SK-N-MC (cell line): ENCODE results near the gene TXNDC11.

Experiments
- DNase-seq: peaks from one replicate; pipeline ENCODE4 v3.0.0-alpha.2; 2011; ENCODE audit warnings: low read depth, low spot score
- H3K27ac ChIP-seq: fragments of 200-600 bp; sonication (generic); 2 replicates; pipeline ENCODE4 v1.5.1; 2016; ENCODE audit warnings: mixed run types
- H3K36me3 ChIP-seq: fragments of 200-600 bp; sonication (generic); 2 replicates; pipeline ENCODE4 v1.6.1; 2017; ENCODE audit warnings: antibody characterized with exemption, low read length, mixed read lengths; ENCODE audit not compliant: insufficient read depth
- H3K4me3 ChIP-seq: fragments of 200-600 bp; sonication (generic); 2 replicates; pipeline ENCODE4 v1.5.1; 2016
- H3K9ac ChIP-seq: fragments of 200-600 bp; sonication (generic); 2 replicates; pipeline ENCODE4 v1.8.0; 2017; ENCODE audit warnings: mixed run types, mixed read lengths; ENCODE audit not compliant: insufficient read length
- H3K9me3 ChIP-seq: fragments of 200-600 bp; sonication (generic); 2 replicates; pipeline ENCODE4 v1.6.1; 2017; ENCODE audit warnings: low read depth, mild to moderate bottlenecking, antibody characterized with exemption, low read length, moderate library complexity, mixed read lengths
- EZH2 ChIP-seq: fragments of 200-600 bp; sonication (generic); IDR thresholded peaks from one replicate; pipeline ENCODE4 v1.6.1; 2017; ENCODE audit warnings: antibody characterized with exemption
- FOXP2 ChIP-seq: optimal IDR thresholded peaks from 2 replicates; pipeline ENCODE3; 2011; ENCODE audit warnings: mild to moderate bottlenecking, moderate library complexity; ENCODE audit not compliant: insufficient read depth; ENCODE audit errors: extremely low read length, control extremely low read depth
- POLR2AphosphoS5 ChIP-seq: IDR thresholded peaks from 2 replicates; pipeline ENCODE4 v1.6.1; 2012; ENCODE audit warnings: mild to moderate bottlenecking, low read depth, low read length, borderline replicate concordance

Gene TXNDC11

DNA sequence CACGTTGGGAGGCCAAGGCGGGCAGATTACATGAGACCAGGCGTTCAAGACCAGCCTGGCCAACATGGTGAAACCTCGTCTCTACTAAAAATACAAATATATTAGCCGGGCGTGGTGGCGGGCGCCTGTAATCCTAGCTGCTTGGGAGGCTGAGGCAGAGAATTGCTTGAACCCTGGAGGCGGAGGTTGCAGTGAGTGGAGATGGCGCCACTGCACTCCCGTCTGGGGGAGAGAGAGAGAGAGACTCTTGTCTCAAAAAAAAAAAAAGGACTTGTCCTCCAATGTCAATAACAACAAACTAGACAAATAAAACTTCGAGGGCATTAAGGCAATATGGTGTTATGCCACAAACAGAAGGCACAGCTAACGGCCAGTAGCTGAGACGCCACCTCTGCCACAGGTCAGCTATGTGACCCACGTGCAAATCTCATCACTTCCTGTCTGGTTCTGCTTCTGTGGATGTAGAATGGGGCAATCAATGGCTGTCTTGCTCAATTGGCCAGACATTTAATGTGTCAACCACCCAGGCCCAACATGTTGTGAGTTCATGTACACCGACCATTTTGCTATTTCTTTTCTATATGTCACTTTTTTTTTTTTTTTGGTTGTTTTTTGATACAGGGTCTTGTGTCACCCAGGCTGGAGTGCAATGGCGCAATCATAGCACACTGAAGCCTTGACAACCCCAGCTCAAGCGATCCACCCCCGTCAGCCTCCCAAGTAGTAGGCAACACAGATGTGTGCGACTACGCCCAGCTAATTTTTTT is 834 bp upstream of the TXNDC11 start:
- Histone ChIP-seq H3K4me3 (peak overlapping the region; percentile 87), H3K9me3 (no peaks in the 10 kb centered on the region), H3K9ac (no peak overlapping the region), H3K27ac (peak overlapping the region; percentile 73; the same call in 1 of the 2 replicates), H3K36me3 (no peaks in the 10 kb centered on the region; the same call in 1 of the 2 replicates)
- DNase-seq = no peak
- TF ChIP-seq POLR2AphosphoS5 (no peak), EZH2 (no peak), FOXP2 (no peak)

DNA sequence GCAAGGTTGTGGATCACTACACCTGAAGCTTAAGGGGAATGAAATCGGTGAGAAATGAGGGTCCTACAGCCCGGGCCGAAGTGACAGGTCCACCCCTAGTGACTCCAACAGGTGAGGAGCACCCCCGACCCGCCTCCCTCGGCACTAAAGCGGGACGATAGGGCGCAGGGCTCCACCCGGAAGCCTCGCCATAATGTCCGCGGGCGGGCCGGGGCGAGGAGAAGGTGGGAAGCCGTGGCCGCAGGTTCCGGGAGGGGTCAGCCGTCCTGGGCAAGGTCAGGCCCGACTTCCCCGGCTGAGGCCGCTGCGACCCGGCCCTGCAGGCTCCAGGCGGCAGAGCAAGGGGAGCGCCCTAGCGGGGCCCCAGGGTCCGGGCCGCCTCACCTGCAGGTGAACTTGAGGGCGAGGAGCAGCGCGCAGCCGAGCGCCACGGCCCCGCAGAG is 543 bp downstream of the TXNDC11 start:
- Histone ChIP-seq H3K9me3 (no peaks in the 10 kb centered on the region), H3K36me3 (peaks cover 3% of the 10 kb centered on the region; the same call in 1 of the 2 replicates), H3K4me3 (peak overlapping the region; percentile 87), H3K9ac (peak overlapping the region; percentile 85), H3K27ac (no peak overlapping the region)
- TF ChIP-seq POLR2AphosphoS5 = no peak
- no peak for DNase-seq

DNA sequence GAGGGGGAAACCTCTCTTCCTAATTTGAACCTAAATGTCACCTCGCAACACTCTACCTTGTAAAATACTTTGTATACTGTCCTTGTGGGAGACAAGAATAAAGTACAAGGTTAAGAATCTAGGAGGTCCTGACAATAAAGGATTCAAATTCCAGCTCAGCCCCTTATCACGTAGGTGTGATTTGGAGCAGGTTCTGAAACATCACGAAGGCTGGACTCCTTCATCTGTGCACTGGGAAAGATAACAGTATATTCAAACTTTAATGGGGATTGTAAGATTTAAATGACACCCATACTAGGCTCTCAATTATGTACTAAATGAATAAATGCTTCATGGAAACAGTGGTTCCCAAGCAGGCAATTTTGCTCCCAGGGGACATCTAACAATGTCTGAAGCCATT is 2.1 kb downstream of the TXNDC11 start:
- peak overlapping the region; percentile 87 for H3K4me3 ChIP-seq
- 0 out of 2 replicates have a peak overlapping the region, but pooled peaks have one; percentile 7 for H3K27ac ChIP-seq
- no peak overlapping the region for H3K9ac ChIP-seq
- peaks cover 7% of the 10 kb centered on the region for H3K36me3 ChIP-seq
- TF ChIP-seq FOXP2 (no peak), POLR2AphosphoS5 (no peak), EZH2 (no peak)
- H3K9me3 ChIP-seq = no peaks in the 10 kb centered on the region
- no peak for DNase-seq

DNA sequence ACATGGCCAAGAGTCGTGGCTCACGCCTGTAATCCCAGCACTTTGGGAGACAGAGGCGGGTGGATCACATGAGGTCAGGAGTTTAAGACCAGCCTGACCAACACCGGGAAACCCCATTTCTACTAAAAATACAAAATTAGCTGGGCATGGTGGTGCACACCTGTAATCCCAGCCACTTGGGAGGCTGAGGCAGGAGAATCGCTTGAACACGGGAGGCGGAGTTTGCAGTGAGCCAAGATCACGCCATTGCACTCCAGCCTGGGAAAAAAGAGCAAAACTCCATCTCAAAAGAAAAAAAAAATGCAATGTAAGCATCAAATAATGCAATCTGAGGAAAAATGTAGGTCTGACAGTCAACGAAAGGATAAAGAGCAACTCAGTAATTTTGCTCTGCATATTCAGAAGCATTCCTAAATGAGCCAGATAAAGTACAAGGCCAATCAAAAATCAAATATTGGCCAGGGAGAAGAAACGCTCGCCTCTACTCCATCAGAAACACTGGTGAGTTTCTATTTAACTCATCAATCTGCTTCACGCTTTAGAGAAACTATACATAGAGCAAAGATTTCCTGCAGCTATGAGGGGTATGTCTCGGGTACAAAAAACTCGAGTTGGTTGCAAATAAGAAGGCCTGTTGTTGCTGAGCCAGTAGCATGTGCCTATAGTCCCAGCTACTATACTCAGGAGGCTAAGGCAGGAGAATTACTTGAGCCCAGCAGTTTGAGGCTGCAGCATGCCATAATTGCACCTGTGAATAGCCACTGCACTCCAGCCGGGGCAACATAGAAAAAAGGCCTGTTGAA is 3.7 kb downstream of the TXNDC11 start:
- TF ChIP-seq EZH2 (no peak), FOXP2 (no peak), POLR2AphosphoS5 (no peak)
- no peak overlapping the region for H3K27ac ChIP-seq
- H3K9ac ChIP-seq = no peak overlapping the region
- no peak for DNase-seq
- H3K9me3 ChIP-seq = no peaks in the 10 kb centered on the region
- peaks cover 22% of the 10 kb centered on the region for H3K36me3 ChIP-seq
- H3K4me3 ChIP-seq = no peak overlapping the region

DNA sequence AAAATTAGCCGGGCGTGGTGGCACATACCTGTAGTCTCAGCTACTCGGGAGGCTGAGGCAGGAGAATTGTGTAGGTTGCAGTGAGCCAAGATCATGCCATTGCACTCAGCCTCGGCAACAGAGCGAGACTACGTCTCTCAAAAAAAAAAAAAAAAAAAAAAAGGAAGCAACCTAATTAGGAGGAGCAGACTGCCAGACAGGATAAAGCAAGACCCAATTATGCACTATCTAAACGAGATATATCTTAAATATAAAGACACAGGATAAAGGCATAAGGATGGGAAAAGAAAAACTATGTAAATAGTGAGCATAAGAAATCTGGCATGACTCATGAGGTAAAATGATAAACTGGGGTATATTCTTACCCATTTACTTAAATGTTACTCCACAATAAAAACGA is 4.9 kb downstream of the TXNDC11 start:
- Histone ChIP-seq H3K9me3 (no peaks in the 10 kb centered on the region), H3K36me3 (peaks cover 26% of the 10 kb centered on the region), H3K4me3 (no peak overlapping the region), H3K27ac (no peak overlapping the region), H3K9ac (no peak overlapping the region)
- DNase-seq = no peak
- no peak for TF ChIP-seq POLR2AphosphoS5
- no peak for TF ChIP-seq EZH2
- TF ChIP-seq FOXP2 = no peak

DNA sequence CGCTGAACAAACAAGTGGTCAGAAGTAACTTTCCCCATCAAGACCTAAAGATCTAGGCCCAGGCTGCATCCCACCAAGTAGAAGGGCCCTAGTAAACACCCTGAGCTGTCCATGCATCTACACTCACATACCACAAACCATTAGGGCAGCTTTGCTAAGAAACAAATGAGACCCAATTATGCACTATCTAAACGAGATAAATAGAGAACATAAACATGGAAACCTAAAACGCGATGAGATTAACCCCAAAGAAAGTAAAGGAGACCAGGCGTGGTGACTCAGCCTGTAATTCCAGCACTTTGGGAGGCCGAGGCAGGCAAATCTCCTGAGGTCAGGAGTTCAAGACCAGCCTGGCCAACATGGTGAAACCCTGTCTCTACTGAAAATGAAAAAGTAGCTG is 5.8 kb downstream of the TXNDC11 start:
- TF ChIP-seq POLR2AphosphoS5 = no peak
- TF ChIP-seq FOXP2 = no peak
- TF ChIP-seq EZH2 = no peak
- DNase-seq = no peak
- Histone ChIP-seq H3K27ac (no peak overlapping the region), H3K36me3 (peaks cover 34% of the 10 kb centered on the region), H3K4me3 (no peak overlapping the region), H3K9ac (no peak overlapping the region), H3K9me3 (no peaks in the 10 kb centered on the region)

DNA sequence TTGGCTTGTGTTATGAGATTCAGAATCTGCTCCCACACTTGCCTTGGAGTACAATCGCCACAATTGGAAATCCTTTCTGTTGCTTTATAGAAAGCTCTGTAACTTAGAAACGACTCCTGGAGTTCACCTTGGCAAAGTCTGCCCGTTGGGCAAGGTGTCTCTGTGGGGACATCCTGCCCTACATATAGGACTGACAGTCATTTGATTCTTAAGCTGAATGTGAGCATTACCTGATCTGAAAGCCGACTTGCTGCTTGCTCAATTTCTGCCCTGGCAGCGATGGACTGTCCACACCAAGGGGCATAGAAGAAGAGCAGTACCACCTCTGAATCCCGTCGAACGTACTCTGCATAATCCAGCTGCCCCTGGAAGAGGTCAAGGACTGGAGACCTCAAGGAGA is 6.9 kb downstream of the TXNDC11 start:
- Histone ChIP-seq H3K36me3 (peaks cover 45% of the 10 kb centered on the region), H3K27ac (no peak overlapping the region), H3K9ac (no peak overlapping the region), H3K4me3 (no peak overlapping the region), H3K9me3 (no peaks in the 10 kb centered on the region)
- DNase-seq = no peak
- TF ChIP-seq EZH2 = no peak
- no peak for TF ChIP-seq POLR2AphosphoS5
- no peak for TF ChIP-seq FOXP2

DNA sequence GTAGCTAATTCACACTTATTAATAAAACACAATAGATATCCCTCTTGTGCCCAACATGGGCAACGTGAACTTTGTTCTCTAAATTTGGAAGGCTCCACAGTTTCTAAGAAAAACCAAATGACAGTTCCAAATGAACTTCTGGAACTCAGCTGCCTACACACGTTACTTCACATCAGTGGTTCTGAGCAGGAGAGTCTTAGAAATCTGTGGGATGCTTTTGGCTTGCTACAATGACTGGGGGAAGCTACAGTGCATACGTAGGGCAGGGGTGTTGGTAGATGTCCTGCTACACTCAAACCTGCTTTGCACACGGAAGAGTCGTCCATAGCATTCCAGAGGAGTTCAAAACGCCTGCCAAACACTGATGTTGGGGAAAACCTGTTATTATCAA is 8.0 kb downstream of the TXNDC11 start:
- H3K4me3 ChIP-seq = no peak overlapping the region
- H3K27ac ChIP-seq = no peak overlapping the region
- no peak overlapping the region for H3K9ac ChIP-seq
- H3K36me3 ChIP-seq = peaks cover 45% of the 10 kb centered on the region
- DNase-seq = no peak
- no peak for TF ChIP-seq POLR2AphosphoS5
- TF ChIP-seq FOXP2 = no peak
- no peak for TF ChIP-seq EZH2
- no peaks in the 10 kb centered on the region for H3K9me3 ChIP-seq
